Superior temporal gyrus (tissue), 1 donor: ENCODE measurements around the gene GP5.

Experiments used
- DNase-seq: peaks from one replicate; pipeline ENCODE4 v3.0.0-alpha.2; 2016; ENCODE audit errors: extremely low spot score

The GP5 gene

DNA sequence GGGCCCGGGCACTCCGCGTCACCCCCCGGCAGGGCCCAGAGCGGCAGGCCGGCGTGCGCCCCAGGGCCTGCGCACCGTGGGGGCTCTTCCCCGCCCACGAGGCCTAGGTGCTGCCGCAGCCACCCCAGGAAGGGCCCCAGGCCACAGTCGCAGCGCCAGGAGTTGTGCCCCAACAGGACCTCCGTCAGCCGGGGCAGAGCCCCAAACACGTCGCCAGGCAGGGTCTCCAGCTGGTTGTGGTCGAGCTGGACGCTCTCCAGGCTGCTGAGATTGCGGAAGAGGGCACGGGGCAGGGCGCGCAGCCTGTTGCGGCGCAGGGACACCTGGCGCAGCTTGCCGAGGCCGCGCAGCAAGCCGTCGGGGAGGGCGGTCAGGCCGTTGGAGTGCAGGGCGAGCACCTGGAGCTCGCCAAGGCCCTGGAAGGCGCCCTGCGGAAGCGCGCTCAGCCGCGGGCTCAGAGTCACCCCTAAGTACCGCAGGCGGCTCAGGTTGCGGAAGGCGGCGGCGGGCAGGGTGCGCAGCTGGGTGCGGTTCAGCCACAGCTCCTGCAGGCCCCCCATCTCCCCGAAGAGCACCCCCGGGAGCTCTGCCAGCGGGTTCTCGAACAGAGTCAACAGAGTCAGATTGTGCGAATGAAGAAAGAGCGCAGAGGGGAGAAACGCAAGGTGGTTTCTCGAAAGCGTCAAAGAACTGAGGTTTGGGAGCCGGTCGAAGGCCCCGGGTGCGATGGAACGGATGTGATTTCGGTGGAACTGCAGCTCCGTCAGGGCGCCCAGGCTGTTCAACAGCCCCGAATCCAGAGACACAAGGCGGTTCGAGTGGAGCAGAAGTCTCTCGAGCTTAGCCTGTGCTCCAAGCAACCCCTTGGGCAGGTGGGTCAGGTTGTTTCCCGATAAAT, 2.0 kb downstream of the GP5 start:
- DNase-seq, result no peak

DNA sequence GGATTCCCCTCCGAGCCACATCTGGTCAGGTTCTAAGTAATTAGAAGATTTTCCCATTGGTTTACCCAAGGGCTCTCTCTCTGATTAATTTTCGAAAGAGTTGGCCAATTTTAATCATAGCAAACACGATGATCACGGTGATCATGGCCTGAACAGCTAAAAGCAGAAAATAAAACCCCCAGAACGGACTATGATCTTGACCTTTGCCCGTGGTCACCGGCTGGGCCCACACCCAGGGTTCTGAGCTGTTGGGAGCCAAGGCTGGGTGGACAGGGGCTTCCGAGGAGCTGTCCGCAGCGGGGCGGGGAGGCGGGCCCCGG, 2.6 kb downstream of the GP5 start:
- no peak for DNase-seq

DNA sequence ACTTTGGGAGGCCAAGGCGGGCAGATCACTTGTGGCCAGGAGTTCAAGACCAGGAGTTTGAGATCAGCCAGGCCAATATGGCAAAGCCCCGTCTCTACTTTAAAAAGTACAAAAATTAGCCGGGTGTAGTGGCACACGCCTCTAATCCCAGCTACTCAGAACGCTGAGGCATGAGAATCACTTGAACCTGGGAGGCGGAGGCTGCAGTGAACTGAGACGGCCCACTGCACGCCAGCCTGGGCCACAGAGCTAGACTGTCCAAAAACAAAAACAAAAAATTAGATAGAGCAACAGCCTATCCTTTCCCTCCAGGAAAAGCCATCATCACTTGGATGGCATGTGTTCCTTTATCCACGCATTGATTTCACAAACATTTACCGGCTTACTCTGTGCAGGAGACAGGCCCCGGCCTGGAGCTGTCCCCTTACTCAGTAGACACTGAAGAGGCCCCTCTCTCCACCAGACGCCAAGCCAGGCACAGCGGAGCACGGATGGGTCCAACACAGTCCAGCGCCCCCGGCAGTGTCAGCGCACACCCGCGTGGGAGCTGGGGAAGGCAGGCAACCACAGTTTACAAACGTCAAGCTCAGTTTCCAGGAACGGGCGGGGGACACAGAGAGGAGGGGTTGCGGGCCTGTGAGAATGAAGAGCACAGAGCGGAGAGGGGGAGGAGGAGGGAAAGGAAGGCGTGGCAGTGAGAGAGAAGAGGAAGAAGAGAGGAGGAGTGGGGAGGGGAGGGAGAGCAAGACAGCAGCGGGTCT, 3.1 kb downstream of the GP5 start:
- DNase-seq, result no peak

DNA sequence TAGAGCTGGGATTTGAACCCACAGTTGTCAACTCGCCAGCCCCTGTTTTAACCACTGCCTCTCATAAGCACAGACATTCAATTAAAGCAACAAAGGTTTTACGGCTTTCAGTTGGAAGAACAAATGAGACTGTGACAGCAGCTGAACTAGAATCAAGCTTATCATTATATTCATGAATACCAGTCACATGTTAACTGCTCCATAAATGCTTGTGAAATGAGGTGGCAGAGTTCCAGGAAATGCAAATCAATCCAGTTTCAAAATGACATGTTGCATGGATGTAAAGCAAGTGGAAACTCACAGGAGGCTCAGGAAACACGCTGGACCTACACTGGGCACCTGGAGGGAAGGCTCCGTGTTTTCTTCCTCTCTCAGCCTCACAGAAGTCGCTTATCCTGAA, 3.9 kb downstream of the GP5 start:
- DNase-seq, result no peak

DNA sequence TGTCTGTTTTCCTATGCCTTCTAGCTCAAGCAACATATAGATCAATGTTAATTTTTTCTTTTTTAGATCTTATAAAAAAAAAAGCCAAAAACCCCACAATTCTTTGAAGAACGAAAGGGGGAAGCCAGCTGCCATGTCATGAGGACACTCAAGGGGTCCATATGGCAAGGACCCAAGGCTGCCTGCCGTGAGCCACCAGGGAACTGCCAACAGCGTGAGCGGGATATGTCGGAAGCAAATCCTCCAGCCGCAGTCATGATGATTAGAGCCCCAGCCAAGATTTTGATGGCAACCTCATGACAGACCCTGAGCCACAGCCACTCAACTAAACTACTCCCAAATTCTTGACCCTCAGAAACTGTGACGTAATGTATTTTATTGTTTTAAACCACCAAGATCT, 6.5 kb downstream of the GP5 start:
- no peak for DNase-seq

DNA sequence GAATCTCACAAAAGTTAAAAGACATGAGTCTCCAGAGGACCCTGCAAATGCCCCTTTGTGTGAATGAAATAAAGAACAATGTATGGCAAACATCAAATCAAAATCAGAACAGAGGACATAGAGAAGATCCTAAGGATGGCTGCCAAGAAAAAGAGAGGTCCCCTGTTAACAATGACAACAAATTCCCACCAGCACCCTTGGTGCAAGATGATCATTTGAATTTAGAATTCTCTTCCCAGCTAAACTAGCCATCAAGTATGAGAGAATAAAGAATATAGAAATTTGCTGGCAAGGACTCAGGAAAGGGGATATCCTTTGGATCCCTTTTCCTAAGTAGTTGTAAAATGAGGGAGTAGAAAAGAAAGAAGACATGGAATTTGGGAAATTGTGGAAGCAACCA, 8.2 kb downstream of the GP5 start:
- no peak for DNase-seq

DNA sequence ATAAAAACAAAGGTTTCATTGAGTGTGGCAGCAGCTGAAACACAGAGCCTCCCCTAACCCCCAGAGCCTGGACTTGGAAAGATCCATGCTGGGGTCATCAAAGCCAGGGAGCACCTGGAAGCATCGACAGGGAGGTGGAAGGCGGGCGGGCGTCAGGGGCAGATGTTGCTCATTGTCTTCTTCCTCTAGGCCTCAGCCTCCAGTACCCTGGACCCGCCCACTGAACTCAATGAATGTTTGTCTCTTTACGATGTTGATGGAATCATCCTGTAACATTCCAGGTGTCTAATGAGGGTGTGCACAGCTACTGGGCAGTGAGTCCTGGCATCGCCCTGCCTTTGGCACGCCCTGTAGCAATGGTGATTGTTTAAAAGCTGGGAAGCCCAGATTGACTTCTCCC, 9.8 kb downstream of the GP5 start:
- DNase-seq, result no peak

DNA sequence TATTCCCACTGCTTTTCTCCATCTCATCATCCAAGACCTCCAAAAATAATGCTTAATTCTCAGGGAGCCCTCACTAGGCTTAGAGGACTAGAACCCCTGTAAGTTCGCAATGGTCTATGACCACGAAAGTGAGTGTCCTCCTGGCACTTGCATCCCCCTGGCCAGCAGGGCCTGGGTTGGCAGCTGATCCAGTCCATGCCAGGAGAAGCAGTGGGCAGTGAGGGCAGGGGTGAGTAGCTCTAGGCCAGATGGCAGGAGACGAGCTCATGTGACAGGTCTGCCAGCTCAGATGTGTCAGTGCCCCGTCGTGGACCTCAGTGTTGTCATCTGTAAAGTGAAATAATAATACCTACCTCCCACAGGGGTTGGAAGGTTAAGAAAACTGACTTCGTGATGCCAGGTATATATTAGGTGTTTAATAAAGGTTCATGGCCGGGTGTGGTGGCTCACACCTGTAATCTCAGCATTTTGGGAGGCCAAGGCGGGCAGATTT, 11.1 kb downstream of the GP5 start:
- DNase-seq, result no peak

DNA sequence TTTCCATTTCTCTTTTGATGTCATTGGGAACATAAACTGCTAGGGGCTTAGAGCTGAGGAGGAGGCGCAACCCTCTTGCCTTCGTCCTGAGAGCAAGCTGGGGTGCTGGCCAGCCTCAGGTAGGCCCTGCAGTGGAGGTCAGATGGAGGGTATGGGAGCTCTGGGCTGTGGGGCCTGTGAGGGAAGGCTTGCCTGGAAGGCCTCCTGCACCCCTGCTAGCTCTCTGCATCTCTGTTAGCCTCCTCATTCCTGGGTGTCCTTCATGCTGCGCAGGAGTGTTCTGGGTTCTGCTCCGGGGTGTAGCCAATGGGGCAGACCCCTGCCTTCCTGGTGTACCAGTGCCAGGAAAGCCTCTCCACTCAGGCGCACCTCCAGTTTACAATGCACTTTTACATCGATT, 11.8 kb downstream of the GP5 start:
- DNase-seq, result no peak

DNA sequence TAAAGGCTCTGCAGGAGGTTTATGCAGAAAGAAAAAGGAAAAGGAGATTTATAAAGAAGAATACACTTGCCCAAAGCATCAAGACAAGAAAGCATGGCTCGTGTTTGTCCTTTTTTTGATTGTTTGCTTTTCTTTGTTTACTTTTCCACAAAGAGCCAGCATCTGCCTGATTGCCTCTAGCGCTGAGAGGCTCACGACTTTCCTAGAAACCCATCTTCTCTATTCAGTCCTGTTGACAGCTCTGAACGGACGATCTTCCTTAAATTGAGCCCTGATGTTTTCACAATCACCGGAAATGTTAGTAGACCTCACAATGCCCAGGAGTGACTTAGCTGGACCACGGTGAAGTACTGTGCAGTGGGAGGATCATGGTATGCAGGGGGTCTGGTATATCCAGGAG, 12.4 kb downstream of the GP5 start:
- no peak for DNase-seq

DNA sequence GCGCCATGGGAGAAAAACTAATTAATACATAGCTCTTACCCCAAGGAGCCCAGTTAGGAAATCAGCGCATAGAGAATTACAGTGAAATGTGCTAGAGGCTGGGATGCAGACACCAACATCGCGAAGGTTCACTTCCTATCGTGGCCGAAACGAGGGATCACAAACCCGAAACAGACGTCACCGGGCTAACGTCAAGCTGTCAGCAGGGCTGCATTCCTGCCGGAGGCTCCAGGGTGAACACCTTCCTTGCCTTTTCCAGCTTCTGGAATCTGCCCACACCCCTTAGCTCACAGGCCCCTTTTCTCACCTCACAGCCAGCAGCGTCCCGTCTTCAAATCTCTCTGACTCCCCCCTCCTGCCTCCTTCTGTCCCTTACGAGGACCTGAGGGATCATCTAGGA, 13.0 kb downstream of the GP5 start:
- DNase-seq, result no peak

DNA sequence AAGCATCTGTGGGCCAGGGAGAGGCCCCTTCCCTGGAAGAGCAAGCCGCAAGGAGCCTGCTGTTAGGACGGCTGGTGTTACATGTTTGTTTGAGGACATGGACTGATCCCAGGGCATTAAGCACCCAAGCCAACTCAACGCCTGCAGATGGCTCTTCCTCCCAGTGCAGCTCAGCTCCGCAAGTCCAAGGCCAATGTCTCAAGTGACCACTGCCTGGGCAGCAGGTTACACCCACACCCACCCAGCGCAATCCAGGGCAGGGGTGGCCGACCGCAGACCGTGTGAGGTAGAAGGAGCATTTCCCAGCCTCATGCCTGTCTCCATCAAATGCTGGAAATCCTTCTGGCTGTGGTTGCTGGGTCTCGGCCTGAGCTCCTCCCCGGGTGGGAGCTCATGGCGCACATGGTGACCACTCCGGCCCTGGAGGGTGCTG, 14.5 kb downstream of the GP5 start:
- DNase-seq, result no peak

DNA sequence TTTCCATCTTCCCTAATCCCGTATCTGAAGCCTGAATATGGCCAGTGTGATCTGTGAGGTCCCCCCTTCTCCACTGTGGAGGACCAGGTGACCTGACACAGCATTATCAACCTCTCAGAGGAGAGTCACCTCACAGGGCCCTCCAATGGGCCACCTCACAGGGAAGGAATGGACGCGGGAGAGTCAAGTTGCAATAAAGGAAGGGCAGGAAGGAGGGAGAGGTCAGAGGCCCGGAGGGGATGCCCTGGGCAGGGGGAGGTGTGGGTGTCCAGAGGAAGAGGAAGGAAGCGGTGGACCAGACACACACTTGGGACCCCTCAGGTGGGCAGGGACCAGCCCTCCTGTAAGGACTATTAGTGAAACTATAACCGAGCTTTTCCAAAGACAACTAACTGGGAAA, 14.9 kb downstream of the GP5 start:
- no peak for DNase-seq

DNA sequence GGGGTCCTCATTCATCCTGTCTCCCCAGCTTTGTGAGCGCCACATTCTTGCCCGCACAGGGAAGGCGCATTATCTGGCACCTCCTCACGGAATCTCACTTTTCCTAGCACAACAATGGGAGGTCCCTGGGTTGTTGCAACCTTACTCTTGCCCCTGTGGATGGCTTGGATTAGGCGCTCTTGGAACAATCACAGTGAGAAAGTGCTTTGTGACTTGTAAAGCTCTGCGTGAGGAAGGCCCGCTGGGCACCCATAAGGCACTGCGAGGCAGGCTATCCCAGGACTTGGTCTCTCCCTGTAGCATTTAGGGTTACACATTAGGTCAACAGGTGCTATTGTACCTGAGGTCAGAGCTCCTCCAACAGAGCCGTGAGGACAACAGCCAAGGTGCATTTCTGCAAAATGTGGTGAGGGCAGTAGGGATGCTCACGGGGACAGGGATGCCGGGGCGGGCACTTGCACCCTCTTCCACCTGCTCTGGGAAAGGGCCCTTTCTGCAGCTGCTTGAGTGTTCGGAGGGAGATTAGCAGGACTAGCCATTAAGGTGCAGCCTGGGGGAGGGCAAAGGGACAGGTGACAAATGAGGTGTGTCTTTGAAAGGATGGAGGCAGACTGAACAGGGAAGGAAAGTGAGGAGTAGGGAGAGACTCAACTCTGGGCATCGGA, 15.7 kb downstream of the GP5 start:
- no peak for DNase-seq

DNA sequence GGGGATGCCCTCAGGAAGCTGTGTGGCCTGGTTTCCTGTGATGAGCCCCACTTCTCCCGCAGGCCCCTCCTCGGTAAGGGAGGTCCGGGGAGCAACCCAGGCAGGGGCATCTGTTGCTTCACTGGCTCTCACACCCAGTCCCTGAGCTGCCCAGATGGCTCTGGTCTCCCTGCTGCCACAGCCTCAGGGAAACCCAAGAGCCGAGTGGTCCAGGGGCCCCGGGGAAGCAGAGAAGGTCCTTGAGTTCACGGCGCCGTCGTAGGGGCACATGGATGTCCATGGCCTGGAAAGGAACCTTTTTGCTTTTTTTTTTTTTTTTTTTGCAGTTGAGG, 16.2 kb downstream of the GP5 start:
- DNase-seq, result no peak

DNA sequence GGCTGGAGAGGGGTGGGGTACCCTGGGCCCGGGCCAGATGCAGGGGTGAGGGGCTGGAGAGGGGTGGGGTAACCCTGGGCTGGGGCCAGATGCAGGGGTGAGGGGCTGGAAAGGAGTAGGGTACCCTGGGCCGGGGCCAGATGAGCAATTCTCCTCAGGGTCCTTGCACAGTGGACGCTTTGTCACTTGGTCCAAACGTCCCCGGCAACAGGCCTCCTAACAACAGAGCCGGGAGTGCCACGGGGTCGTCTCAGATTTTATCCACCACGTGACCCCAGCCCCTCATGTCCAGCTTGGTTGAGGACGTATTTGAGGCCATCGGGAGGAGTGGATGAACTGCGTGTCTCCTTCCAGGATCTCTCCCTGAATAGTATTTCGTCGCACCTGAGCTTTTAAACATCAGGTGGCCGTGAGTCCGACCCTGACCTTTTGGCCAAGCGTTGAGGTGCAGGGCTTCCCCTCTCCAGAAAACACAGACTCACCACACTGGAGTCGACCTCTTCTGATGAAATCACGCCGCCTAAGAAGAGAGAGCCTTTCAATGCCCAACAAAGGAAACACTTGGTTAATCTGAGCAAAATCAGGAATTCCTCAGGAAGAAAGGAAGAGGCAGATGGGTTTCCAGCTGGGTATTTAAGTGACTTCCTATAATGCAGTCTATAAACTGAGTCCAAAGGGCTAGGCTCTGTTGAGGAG, 16.7 kb downstream of the GP5 start:
- DNase-seq, result no peak

DNA sequence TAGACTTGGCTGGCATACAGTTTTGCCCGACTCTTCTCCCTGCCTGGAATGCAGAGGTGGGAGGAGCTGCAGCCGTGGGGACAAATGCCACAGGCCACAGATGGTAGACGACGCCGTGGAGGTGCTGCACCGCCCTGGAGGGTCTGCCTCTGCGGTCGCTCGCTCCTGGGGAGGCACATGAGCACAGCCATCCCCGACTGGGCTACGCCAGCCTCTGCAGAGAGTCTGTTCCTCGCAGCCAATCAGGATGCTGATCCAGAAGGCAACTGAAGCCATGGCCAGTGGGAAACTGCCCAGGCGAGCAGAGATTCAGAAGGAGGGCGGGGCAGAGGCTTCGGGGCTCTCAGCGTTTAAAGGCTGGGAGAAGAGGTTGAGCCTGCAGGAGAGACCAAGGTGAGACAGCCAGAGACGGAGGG, 17.6 kb downstream of the GP5 start:
- DNase-seq, result no peak

DNA sequence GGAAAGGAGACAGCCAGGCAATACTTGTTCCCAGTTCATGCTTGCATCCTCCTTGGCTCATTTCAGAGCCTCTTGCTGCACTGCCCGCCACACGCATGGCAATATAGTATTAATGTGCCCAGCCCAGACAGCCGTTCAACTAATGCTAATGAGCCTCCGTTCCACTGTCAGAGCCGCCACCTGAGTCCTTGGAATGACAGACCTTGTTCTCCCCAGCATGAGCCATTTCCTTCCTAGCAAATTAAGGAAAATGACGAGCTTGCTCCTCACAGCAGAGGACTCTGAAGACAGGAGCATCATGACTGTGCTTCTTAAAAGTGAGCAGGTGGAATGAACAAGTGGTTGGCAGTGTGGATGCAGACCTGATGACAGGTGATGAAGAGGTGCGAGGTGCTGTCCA, 18.7 kb downstream of the GP5 start:
- no peak for DNase-seq

DNA sequence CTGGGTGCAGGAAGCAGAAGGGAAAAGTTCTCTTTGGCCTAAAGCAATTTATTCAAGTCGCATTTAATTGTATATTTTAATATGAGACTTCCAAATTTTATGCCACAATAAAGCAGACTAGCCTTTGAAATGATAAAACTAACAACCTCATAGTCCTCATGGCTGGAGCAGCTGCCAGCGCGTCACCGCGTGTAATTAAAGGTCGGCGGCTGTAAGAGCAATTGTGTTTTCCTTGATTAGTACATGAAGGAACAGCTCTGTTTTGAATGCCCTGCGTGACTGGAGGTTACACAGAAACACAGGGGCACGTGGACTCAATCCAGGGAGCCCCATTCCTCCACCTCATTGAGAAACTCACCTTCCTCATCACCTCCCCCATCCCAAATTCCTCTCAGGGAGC, 19.4 kb downstream of the GP5 start:
- no peak for DNase-seq

DNA sequence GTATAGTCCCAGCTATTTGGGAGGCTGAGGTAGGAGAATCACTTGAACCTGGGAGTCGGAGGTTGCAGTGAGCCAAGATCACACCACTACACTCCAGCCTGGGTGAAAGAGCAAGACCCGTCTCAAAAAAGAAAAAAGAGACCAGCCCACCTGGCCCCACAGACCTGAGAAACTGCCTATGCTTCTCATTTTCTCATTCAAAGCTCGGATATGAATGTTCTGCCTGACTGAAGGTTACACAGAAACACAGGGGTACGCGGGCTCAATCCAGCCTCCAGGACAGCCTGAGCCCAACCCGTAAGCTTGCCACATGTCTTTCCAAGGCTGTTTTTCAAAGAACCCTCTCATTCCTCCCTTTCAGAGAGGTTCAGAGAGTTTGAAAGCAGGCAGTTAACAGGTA, 19.8 kb downstream of the GP5 start:
- DNase-seq, result no peak

DNA sequence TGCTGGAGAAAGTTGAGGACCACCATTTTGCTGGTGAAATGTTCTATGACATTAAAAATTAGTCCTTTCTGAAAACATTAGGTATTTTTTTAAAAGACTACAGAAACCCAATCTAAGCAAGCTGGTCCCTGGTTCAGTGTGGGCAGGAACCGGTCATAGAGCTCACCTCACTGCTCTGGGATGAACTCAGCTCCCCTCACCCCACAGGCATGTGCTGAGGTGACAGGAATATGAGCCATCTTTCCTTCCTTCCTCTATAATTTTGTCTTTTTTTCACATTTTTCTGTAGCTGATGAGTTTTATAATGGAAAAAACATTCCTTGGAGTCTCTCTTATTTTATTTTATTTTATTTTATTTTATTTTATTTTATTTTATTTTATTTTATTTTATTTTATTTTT, 21.4 kb downstream of the GP5 start:
- DNase-seq, result no peak

DNA sequence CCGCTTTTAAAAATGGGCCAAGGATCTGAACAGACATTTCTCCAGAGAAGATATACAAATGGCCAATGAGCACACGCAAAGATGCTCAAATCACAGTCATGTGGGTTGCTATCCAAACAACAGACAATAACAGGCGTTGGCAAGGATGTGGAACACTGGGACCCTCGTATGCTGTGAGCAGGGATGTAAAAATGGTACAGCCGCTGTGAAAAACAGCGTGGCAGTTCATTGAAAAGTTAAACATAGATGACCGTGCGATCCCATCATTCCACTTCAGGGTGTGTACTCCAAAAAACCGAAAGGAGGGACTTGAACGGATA, 22.9 kb downstream of the GP5 start:
- no peak for DNase-seq
